Esophagus muscularis mucosa (tissue), 4 donors: Measurements from ENCODE around the gene ZNF283.

ENCODE experiments used
- CTCF ChIP-seq, 3 experiments: fragments of 200-600 bp in 2 of 3; fragments of 450-650 bp in 1 of 3; sonication (generic) in 2 of 3; IDR thresholded peaks; one replicate each; pipeline ENCODE4 v1.5.1; 2017 to 2019; ENCODE audit warnings: antibody characterized with exemption in 3 of 3, mild to moderate bottlenecking in 2 of 3, moderate library complexity in 1 of 3
- EP300 ChIP-seq: sonication (generic); formaldehyde crosslinking; IDR thresholded peaks from one replicate; pipeline ENCODE4 v1.6.1; 2017; ENCODE audit warnings: antibody characterized with exemption
- POLR2A ChIP-seq: fragments of 450-650 bp; IDR thresholded peaks from one replicate; pipeline ENCODE4 v1.6.1; 2017; ENCODE audit warnings: antibody characterized with exemption, moderate library complexity, mild to moderate bottlenecking, low read depth
- POLR2AphosphoS5 ChIP-seq, 2 donors: sonication (generic); formaldehyde crosslinking; IDR thresholded peaks; one replicate each; pipeline ENCODE4 v1.6.1; 2017; ENCODE audit warnings: antibody characterized with exemption in 2 of 2

GRCh38 chr19:43780706-43781525 is 46.2 kb upstream of the ZNF283 start, which contains the start of gene KCNN4:
- TF ChIP-seq CTCF (IDR thresholded peaks at IDR 0.05): no peak
- no peak for TF ChIP-seq POLR2AphosphoS5 (IDR thresholded peaks at IDR 0.05)
- no peak for TF ChIP-seq POLR2A
- no peak for TF ChIP-seq EP300
